ENCODE data around the gene ZMYM5. TPM values are rescaled to one million over a fixed set of nuclear protein-coding genes. Genes with fewer than 3 reads are reported as not detected.
"Not testable (repeated sequence)": the region's sequence is repeated elsewhere in the genome, so short reads cannot be mapped to it uniquely, and the experiment has no call there.

The ZMYM5 gene
- total and polyA plus RNA-seq, 4 donors, result 2.6 to 8.1 (median 5.9) TPM

DNA sequence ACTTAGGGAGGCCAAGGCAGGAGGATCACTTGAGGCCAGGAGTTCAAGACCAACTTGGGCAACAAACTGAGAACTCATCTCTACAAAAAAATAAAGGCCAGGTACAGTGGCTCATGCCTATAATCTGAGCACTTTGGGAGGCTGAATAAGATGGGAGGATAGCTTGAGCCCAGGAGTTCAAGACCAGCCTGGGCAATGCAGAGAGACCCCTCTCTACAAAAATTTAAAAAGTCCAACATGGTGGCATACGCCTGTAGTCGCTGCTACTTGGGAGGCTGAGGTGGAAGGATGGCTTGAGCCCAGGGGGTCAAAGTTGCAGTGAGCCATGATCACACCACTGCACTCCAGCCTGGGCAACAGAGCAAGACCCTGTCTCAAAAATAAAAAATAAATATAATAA, 5.8 kb downstream of the ZMYM5 start:
- not testable (repeated sequence) for H3K9ac ChIP-seq (ENCODE audit: low read depth in 1 of 2, low read length in 2 of 2); H3K27ac ChIP-seq (ENCODE audit: low read depth in 1 of 2, low read length in 2 of 2); H3K9me3 ChIP-seq (ENCODE audit: control insufficient read depth in 4 of 4, low read length in 3 of 4); H3K27me3 ChIP-seq (ENCODE audit: control insufficient read depth in 4 of 4, insufficient read depth in 4 of 4, low read length in 3 of 4); H3K4me3 ChIP-seq (ENCODE audit: low read depth in 1 of 3, low read length in 3 of 3); H3K36me3 ChIP-seq (ENCODE audit: control insufficient read depth in 4 of 4, insufficient read depth in 3 of 4, low read depth in 1 of 4, low read length in 3 of 4); DNase-seq (ENCODE audit: low spot score)
- peaks cover 4 to 14% (median 8%) of the 10 kb centered on the region in 4 donors for H3K4me1 ChIP-seq (ENCODE audit: control insufficient read depth in 4 of 4, insufficient read depth in 4 of 4, low read length in 3 of 4)
- WGBS, result 98% methylated on average over 2 of the region's 2 CpGs

- no peaks in the 10 kb centered on the region for H3K4me1 ChIP-seq (ENCODE audit: control insufficient read depth in 4 of 4, insufficient read depth in 4 of 4, low read length in 3 of 4)
- no peak for TF ChIP-seq CTCF (IDR thresholded peaks at IDR 0.05; ENCODE audit: low read depth, low read length, missing input control)
- no peak overlapping the region for H3K9ac ChIP-seq (ENCODE audit: low read depth in 1 of 2, low read length in 2 of 2)
- H3K4me3 ChIP-seq (ENCODE audit: low read depth in 1 of 3, low read length in 3 of 3), result no peak overlapping the region
- DNase-seq (ENCODE audit: low spot score), result no peak
- 95% methylated on average over 1 of the region's 1 CpG for WGBS
- no peaks in the 10 kb centered on the region for H3K27me3 ChIP-seq (ENCODE audit: control insufficient read depth in 4 of 4, insufficient read depth in 4 of 4, low read length in 3 of 4)
- peaks cover 6 to 16% (median 14%) of the 10 kb centered on the region in 4 donors for H3K36me3 ChIP-seq (ENCODE audit: control insufficient read depth in 4 of 4, insufficient read depth in 3 of 4, low read depth in 1 of 4, low read length in 3 of 4)
- H3K9me3 ChIP-seq (ENCODE audit: control insufficient read depth in 4 of 4, low read length in 3 of 4), result no peaks in the 10 kb centered on the region
- no peak overlapping the region for H3K27ac ChIP-seq (ENCODE audit: low read depth in 1 of 2, low read length in 2 of 2)
These were observed 10.7 kb downstream of the ZMYM5 start for GRCh38 chr13:19852766-19853165.

DNA sequence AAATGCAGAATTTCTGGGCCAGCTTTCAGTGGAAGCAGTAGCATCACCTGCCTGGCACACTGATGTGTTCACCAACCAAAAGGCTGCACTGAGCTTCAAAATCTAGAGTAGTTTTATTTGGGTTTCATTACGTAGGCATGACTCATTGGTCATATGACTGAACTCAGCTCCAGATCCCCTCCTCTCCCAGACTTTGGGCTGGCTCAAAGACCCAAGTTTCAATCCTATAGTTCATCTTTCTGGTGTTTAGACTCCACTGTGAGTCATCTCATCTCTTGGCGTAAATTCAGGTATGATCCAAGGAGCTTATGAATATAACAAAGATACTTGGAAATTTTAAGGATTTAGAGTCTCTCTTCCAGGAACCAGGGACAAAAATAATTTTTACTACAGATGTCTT, 17.7 kb downstream of the ZMYM5 start:
- Histone ChIP-seq H3K4me1 (ENCODE audit: control insufficient read depth in 4 of 4, insufficient read depth in 4 of 4, low read length in 3 of 4) (peaks cover 0 to 6% (median 0%) of the 10 kb centered on the region in 4 donors), H3K9me3 (ENCODE audit: control insufficient read depth in 4 of 4, low read length in 3 of 4) (no peaks in the 10 kb centered on the region), H3K4me3 (ENCODE audit: low read depth in 1 of 3, low read length in 3 of 3) (no peak overlapping the region), H3K9ac (ENCODE audit: low read depth in 1 of 2, low read length in 2 of 2) (no peak overlapping the region), H3K27ac (ENCODE audit: low read depth in 1 of 2, low read length in 2 of 2) (no peak overlapping the region), H3K27me3 (ENCODE audit: control insufficient read depth in 4 of 4, insufficient read depth in 4 of 4, low read length in 3 of 4) (no peaks in the 10 kb centered on the region), H3K36me3 (ENCODE audit: control insufficient read depth in 4 of 4, insufficient read depth in 3 of 4, low read depth in 1 of 4, low read length in 3 of 4) (peaks cover 3 to 8% (median 6%) of the 10 kb centered on the region in 4 donors)
- DNase-seq (ENCODE audit: low spot score), result no peak
- TF ChIP-seq EGR1 (IDR thresholded peaks at IDR 0.05; ENCODE audit: low read depth in 2 of 2) (no peak), JUND (IDR thresholded peaks at IDR 0.05) (peak; percentile 36 to 66)
- WGBS, result 58% methylated on average over 2 of the region's 2 CpGs

- no peak for TF ChIP-seq HNF4A (conservative IDR thresholded peaks at IDR 0.05)
- TF ChIP-seq, protein P1, sequence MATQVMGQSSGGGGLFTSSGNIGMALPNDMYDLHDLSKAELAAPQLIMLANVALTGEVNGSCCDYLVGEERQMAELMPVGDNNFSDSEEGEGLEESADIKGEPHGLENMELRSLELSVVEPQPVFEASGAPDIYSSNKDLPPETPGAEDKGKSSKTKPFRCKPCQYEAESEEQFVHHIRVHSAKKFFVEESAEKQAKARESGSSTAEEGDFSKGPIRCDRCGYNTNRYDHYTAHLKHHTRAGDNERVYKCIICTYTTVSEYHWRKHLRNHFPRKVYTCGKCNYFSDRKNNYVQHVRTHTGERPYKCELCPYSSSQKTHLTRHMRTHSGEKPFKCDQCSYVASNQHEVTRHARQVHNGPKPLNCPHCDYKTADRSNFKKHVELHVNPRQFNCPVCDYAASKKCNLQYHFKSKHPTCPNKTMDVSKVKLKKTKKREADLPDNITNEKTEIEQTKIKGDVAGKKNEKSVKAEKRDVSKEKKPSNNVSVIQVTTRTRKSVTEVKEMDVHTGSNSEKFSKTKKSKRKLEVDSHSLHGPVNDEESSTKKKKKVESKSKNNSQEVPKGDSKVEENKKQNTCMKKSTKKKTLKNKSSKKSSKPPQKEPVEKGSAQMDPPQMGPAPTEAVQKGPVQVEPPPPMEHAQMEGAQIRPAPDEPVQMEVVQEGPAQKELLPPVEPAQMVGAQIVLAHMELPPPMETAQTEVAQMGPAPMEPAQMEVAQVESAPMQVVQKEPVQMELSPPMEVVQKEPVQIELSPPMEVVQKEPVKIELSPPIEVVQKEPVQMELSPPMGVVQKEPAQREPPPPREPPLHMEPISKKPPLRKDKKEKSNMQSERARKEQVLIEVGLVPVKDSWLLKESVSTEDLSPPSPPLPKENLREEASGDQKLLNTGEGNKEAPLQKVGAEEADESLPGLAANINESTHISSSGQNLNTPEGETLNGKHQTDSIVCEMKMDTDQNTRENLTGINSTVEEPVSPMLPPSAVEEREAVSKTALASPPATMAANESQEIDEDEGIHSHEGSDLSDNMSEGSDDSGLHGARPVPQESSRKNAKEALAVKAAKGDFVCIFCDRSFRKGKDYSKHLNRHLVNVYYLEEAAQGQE (IDR thresholded peaks at IDR 0.05), result no peak
- TF ChIP-seq EGR1 (IDR thresholded peaks at IDR 0.05; ENCODE audit: low read depth in 2 of 2), result no peak
- no peaks in the 10 kb centered on the region for H3K27me3 ChIP-seq (ENCODE audit: control insufficient read depth in 4 of 4, insufficient read depth in 4 of 4, low read length in 3 of 4)
- WGBS, result 71% methylated on average over 4 of the region's 4 CpGs
- H3K9me3 ChIP-seq (ENCODE audit: control insufficient read depth in 4 of 4, low read length in 3 of 4), result no peaks in the 10 kb centered on the region
- H3K36me3 ChIP-seq (ENCODE audit: control insufficient read depth in 4 of 4, insufficient read depth in 3 of 4, low read depth in 1 of 4, low read length in 3 of 4), result peaks cover 8 to 25% (median 19%) of the 10 kb centered on the region in 4 donors
- H3K9ac ChIP-seq (ENCODE audit: low read depth in 1 of 2, low read length in 2 of 2), result no peak overlapping the region
- no peak overlapping the region for H3K4me3 ChIP-seq (ENCODE audit: low read depth in 1 of 3, low read length in 3 of 3)
- no peak overlapping the region for H3K27ac ChIP-seq (ENCODE audit: low read depth in 1 of 2, low read length in 2 of 2)
- DNase-seq (ENCODE audit: low spot score), result no peak
- no peaks in the 10 kb centered on the region for H3K4me1 ChIP-seq (ENCODE audit: control insufficient read depth in 4 of 4, insufficient read depth in 4 of 4, low read length in 3 of 4)
These were observed 24.6 kb downstream of the ZMYM5 start for GRCh38 chr13:19838865-19839275.
